Inferior parietal cortex (tissue), 1 donor: ENCODE data around the gene ZNF677.
"Not testable (repeated sequence)": the region's sequence is repeated elsewhere in the genome, so short reads cannot be mapped to it uniquely, and the experiment has no call there.

Experiments
- DNase-seq: peaks from one replicate; pipeline ENCODE4 v3.0.0-alpha.2; 2016; ENCODE audit errors: extremely low spot score

ZNF677 gene

GRCh38 chr19:53254411-53255341, at the start of gene ZNF677:
ZNF677 (minus strand) TSS chr19:53254873; CDS start chr19:53251550, 3,323 bp downstream.
- DNase-seq, result peak; percentile 84

- not testable (repeated sequence) for DNase-seq
Observed at GRCh38 chr19:53301341-53301740, 46.7 kb upstream of the ZNF677 start.

GRCh38 chr19:53294786-53295441, 40.2 kb upstream of the ZNF677 start:
- DNase-seq, result no peak

DNA sequence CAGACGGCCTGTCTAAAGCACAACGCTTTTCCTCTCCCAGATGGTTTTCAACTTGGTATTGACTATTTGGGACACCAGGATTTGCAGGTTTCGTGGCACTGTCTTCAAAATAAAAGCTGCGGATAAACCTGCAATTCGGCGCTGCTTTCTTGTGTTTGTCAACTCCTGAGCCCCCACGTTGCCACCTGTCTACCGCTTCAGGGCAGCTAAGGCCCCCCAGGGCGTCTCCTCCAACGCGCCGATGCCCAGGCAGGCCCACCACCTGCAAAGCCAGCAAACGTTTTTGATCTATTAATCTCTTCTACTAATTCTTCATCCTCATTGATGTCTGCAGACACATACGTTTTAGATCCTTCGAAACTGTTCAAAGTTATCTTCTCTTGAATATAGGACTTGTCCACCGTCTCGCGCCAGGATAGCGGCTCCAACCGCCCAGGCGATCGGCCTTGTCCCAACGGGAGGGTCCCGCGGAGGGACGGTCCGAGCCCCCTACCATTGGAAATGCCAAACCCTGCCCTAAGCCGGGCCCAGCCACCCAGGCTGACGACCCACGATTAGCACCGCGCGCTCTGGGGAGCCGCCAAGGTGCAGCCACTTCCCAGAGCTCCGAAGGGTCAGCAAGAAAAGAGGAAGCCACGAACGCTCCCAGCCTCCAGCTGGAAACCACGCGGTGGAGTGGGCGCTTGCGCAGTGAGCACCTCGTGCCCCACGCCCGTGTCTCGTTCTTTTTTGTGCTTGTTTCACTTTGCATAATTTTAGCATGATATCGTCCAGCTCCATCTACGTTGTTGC, 36.3 kb upstream of the ZNF677 start:
- DNase-seq, result no peak

DNA sequence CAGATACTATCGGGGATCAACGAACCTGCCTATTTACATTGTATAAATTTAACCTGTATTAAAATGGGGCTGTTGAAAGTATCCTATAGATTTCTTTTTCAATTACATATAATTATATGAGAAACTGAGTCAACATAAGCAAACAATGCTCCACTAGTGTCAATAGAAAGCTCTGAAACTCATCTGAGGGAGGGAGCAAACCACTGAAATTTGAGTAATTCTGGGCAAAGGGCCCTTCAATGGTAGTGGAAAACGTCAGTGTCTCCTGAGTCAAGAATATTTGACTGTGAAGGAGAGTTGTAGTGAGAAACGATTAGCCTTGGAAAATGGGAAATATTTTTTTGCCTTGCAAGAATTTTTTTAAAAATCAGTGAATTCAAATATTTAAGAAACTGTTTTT, 30.4 kb upstream of the ZNF677 start:
- no peak for DNase-seq

GRCh38 chr19:53281947-53282346, 27.3 kb upstream of the ZNF677 start:
- not testable (repeated sequence) for DNase-seq

DNA sequence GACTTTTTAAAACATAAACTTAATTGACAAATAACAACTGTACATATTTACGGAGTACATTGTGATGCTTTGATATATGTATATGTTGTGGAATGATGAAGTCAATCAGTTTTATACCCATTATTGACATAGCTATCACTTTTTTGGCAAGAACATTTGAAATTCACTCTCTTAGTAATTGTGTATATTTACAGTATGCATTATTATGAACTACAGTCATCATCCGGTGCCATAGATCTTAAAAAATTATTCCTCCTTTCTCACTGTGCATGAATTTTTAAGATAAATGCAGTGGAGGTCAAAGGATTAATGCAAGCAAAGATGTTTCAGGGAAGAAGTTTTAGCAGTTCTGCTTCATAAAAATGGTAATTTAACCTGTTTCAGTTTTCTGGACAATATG, 20.8 kb upstream of the ZNF677 start:
- no peak for DNase-seq

DNA sequence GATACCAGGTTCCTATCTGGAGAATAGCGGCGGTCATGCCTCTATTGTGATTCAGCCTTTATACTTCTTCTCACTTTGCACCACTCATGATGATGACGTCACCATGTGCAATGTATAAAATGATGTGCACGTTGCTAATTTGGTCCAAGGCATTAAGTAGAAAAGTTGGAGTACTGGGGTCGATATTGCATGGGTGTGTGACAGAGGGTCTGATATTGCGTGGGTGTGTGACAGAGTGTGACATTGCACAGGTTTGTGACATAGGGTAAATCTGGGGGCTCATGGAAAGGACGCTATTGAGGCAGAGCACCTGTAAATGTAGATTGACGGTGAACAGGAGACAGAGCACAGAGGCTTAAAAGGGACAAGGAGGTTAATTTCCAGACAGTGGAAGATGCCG, 17.4 kb upstream of the ZNF677 start:
- no peak for DNase-seq

DNA sequence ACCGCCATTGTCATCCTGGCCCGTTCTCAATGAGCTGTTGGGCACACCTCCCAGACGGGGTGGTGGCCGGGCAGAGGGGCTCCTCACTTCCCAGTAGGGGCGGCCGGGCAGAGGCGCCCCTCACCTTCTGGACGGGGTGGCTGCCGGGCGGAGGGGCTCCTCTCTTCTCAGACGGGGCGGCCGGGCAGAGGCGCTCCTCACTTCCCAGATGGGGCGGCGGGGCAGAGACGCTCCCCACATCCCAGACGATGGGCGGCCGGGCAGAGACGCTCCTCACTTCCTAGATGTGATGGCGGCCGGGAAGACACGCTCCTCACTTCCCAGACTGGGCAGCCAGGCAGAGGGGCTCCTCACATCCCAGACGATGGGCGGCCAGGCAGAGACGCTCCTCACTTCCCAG, 15.2 kb upstream of the ZNF677 start:
- not testable (repeated sequence) for DNase-seq

DNA sequence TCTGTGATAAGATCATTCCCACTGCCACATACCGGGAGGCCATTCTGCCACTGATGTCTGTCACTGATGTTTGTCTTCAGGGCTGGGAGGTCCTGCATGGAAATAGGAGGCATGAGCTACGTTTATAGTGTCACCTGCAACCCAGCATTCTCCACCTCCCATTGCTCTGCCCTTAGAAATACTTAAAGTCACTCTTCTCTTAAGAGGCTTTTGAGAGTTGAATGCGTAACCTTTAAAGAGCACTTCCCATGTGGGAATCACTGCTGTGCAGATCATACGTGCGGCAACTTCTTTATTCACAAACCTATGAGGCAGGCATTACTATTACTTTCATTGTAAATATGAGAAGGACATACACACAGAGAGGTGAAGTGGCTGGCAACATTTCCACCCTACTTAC, 12.9 kb upstream of the ZNF677 start, which contains the start of gene VN1R4:
VN1R4 (minus strand) TSS at position 101 of the 400 bp plus-strand sequence; CDS start at position 43, 58 bp downstream.
- not testable (repeated sequence) for DNase-seq

DNA sequence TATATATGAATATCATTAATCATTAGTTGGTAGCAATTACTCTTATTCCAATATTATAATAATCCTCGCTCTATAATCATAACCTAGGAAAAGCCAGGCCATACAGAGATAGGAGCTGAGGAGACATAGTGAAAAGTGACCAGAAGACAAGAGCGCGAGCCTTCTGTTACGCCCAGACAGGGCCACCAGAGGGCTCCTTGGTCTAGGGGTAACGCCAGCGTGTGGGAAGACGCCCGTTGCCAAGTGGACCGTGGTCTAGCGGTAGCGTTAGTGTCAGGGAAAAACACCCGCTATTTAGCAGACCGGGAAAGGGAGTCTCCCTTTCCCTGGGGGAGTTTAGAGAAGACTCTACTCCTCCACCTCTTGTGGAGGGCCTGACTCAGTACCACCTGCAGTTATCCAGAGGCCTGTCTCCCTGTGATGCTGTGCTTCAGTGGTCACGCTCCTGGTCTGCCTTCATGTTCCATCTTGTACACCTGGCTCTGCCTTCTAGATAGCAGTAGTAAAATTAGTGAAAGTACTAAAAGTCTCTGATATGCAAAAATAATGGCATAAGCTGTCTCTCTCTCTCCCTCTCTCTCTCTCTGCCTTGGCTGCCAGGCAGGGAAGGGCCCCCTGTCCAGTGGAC, 3.2 kb upstream of the ZNF677 start, which contains the start of gene VN1R2:
VN1R2 (plus strand) TSS at position 578 of the 628 bp plus-strand sequence. CDS start 84 bp downstream, outside the sequence.
- DNase-seq, result not testable (repeated sequence)

- DNase-seq, result no peak
Observed at GRCh38 chr19:53246498-53246897, 8.2 kb downstream of the ZNF677 start.

DNA sequence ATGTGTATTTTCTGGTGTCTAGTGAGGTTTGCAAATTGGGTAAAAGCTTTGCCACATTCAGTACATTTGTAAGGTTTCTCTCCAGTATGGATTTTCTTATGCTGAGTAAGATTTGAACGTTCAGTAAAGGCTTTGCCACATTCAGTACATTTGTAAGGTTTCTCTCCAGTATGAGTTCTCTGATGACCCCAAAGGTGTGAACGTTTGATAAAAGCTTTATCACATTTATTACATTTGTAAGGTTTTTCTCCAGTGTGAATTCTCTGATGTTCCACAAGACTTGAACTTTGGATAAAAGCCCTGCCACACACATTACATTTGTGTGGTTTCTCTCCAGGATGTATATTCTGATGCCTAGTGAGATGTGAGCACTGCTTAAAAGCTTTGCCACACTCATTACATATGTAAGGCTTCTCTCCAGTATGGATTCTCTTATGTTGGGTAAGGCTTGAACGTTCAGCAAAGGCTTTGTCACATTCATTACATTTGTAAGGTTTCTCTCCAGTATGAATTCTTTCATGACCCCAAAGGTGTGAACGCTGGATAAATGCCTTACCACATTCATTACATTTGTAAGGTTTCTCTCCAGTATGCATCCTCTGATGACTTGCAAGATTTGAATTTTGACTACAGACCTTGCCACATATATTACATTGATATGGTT, 17.4 kb downstream of the ZNF677 start:
- no peak for DNase-seq

DNA sequence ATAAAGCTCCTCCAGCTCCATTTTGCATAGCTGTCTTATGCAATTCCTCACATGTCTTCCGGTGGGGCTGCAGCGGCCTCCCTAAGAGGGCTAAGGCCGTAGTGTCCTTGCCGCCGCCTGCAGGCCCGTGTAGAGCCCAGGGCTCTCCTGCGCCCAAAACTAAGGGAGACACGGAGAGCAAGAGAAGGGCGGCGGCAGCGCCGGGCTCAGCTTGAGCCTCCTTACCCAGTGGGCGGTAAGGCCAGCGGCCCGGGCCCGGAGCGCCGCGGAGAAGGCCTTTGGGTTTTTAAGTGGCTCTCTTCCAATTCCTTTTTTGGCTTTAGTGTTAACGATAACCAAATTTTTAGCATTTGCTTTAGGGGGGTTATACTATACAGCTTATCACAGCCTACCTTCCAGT, 30.1 kb downstream of the ZNF677 start:
- no peak for DNase-seq

DNA sequence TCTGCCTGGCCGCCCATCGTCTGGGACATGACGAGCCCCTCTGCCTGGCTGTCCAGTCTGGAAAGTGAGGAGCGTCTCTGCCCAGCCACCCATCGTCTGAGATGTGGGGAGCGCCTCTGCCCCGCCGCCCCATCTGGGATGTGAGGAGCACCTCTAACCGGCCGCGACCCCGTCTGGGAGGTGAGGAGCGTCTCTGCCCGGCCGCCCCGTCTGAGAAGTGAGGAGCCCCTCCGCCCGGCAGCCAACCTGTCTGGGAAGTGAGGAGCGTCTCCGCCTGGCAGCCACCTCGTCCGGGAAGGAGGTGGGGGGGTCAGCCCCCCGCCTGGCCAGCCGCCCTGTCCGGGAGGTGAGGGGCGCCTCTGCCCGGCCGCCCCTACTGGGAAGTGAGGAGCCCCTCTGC, 32.0 kb downstream of the ZNF677 start:
- DNase-seq, result not testable (repeated sequence)

DNA sequence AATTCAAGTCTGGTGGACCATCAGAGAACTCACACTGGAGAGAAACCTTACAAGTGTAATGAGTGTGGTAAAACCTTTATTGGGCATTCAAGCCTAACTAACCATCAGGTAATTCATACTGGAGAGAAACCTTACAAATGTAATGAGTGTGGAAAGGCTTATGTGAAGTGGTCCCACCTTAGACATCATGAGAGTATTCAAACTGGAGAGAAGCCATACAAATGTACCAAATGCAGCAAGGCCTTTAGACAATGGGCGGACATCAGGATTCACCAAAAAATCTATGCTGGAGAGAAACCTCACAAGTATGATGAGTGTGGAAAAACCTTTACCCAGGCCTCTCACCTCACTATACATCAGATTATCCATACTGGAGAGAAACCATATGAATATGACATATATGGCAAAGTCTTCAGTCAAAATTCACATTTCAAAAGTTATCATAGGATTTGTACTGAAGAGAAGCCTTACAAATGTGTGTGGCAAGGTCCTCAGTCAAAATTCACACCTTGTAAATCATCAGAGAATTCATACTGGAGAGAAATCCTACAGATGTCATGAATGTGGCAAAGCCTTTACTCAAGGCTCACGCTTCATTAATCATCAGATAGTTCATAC, 41.9 kb downstream of the ZNF677 start:
- no peak for DNase-seq

DNA sequence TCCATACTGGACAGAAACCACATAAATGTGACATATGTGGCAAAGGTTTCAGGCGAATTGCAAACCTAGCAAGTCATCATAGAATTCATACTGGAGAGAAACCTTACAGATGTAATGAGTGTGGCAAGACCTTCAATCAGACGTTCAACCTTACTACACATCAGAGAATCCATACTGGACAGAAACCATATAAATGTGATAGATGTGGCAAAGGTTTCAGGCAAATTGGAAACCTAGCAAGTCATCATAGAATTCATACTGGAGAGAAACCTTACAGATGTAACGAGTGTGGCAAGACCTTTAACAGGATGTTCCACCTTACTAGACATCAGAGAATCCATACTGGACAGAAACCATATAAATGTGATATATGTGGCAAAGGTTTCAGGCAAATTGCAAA, 43.1 kb downstream of the ZNF677 start:
- DNase-seq, result not testable (repeated sequence)

DNA sequence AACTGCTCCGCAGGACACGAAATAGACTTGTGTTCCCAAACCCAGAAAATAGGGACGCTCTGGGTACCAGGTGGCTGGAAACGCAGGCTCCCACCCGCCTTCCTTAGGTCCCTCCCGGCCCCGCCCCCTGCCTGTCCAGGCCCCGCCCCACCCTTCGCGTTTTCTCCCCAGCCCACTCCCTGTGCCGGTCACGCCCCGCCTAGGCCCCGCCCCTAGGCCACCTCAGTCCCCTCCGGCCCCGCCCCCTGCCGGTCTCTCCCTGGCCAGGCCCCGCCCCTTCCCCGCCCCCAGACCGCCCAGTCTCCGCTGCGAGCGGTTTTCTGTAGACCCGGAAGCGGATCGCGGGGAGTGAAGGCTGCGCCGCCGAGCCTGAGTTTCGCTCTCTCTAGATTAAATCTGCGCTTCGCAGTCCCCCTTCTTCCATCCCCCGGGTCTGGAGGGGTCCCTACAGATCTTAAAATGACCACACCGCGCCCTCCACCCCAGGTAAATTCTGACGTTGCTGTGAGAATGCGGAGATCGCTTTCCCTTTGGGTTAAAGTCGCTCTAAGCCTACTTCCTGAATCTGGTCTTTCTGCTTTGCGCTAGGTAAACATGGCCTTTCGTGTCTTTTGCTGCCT, 57.8 kb downstream of the ZNF677 start:
- DNase-seq, result peak; percentile 73

DNA sequence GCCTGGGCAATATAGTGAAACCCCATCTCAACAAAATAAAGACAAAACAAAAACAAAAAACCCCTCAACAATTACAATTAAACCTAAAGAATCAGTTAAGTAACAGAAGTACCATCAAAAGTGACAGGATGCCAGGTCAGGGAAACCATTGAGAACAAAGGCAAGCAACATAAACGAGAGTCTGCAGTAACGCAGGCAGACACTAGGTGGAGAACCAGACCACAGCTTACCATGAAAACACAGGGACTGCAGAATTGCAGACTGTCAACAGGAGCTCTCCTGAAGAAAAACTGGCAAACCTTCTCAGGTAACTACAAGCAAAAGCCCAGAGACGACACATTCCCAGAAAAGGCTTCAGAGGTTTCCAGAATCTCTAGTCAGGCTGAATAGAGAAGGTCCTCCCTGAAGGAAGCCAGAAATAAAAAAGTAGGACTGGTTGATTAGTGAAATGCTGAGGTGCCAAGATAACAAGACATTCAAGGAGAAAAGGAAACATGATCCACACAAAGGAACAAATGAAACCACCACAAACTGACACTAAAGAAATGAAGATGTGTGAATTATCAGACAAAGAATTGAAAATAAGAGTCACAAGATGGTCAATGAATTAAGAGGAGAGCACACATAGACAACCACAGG, 59.3 kb downstream of the ZNF677 start:
- DNase-seq, result peak; percentile 89
